Hepatocyte (in vitro differentiated cells): ENCODE results near the gene CCDC51. TPM values are rescaled to one million over a fixed set of nuclear protein-coding genes. Genes with fewer than 3 reads are reported as not detected.
A peak's percentile ranks its signal among the peaks of the same experiment; 100 is the strongest.
"Not testable (repeated sequence)": the region's sequence is repeated elsewhere in the genome, so short reads cannot be mapped to it uniquely, and the experiment has no call there.

Experiments
- DNase-seq: peaks from one replicate; pipeline ENCODE4 v3.0.0-alpha.2; 2016; ENCODE audit warnings: low spot score
- H2AFZ ChIP-seq: fragments of 200-600 bp; sonication (generic); 2 replicates; pipeline ENCODE4 v1.6.0; 2016; ENCODE audit warnings: antibody characterized with exemption, mild to moderate bottlenecking
- H3K27ac ChIP-seq: fragments of 200-600 bp; sonication (generic); 2 replicates; pipeline ENCODE4 v1.5.1; 2016; ENCODE audit warnings: mild to moderate bottlenecking
- H3K27me3 ChIP-seq: fragments of 200-600 bp; sonication (generic); 2 replicates; pipeline ENCODE4 v1.6.1; 2016
- H3K36me3 ChIP-seq: fragments of 200-600 bp; sonication (generic); replicated peaks from 2 replicates; pipeline ENCODE4 v1.5.1; 2016; ENCODE audit warnings: low read depth; ENCODE audit not compliant: insufficient read depth
- H3K4me1 ChIP-seq: fragments of 200-600 bp; sonication (generic); 2 replicates; pipeline ENCODE4 v1.5.1; 2016; ENCODE audit warnings: mild to moderate bottlenecking, moderate library complexity; ENCODE audit not compliant: insufficient read depth
- H3K4me2 ChIP-seq: fragments of 200-600 bp; sonication (generic); 2 replicates; pipeline ENCODE4 v1.6.0; 2016
- H3K4me3 ChIP-seq: fragments of 200-600 bp; sonication (generic); 2 replicates; pipeline ENCODE4 v1.5.1; 2016; ENCODE audit warnings: mild to moderate bottlenecking
- H3K79me2 ChIP-seq: fragments of 200-600 bp; sonication (generic); 2 replicates; pipeline ENCODE4 v1.6.0; 2017; ENCODE audit warnings: mild to moderate bottlenecking
- H3K9me2 ChIP-seq: fragments of 200-600 bp; sonication (generic); replicated peaks from 2 replicates; pipeline ENCODE4 v1.6.0; 2017; ENCODE audit warnings: mild to moderate bottlenecking; ENCODE audit not compliant: insufficient read depth
- H3K9me3 ChIP-seq: fragments of 200-600 bp; sonication (generic); 2 replicates; pipeline ENCODE4 v1.5.1; 2016; ENCODE audit warnings: low read depth, mild to moderate bottlenecking
- H4K20me1 ChIP-seq: fragments of 200-600 bp; sonication (generic); 2 replicates; pipeline ENCODE4 v1.6.0; 2016; ENCODE audit warnings: mild to moderate bottlenecking; ENCODE audit not compliant: insufficient read depth, poor library complexity, severe bottlenecking
- CTCF ChIP-seq: fragments of 200-600 bp; sonication (generic); IDR thresholded peaks from 2 replicates; pipeline ENCODE4 v1.5.1; 2016; ENCODE audit warnings: antibody characterized with exemption, mild to moderate bottlenecking; ENCODE audit not compliant: poor library complexity
- EZH2 ChIP-seq: fragments of 200-600 bp; sonication (generic); IDR thresholded peaks from 2 replicates; pipeline ENCODE4 v1.6.1; 2016; ENCODE audit warnings: antibody characterized with exemption, mild to moderate bottlenecking, borderline replicate concordance
- EZH2phosphoT487 ChIP-seq: fragments of 200-600 bp; sonication (generic); IDR thresholded peaks from one replicate; pipeline ENCODE4 v1.6.1; 2018; ENCODE audit warnings: antibody characterized with exemption, mild to moderate bottlenecking, low read depth, moderate library complexity; ENCODE audit not compliant: unreplicated experiment, severe bottlenecking
- WGBS: methylation state at CpG from one replicate; pipeline ENCODE4 v1.1.6; 2016; ENCODE audit warnings: low lambda C conversion rate; ENCODE audit errors: missing lambda C conversion rate; 5-methylcytosine and 5-hydroxymethylcytosine counted together
- polyA plus RNA-seq: library from polyadenylated mRNA; unstranded; fragments of >200 nt; fragmentation: Nextera tagmentation; extraction: Ambion mirVana; gene quantifications from 2 replicates; pipeline ENCODE4 v1.2.1, GENCODE V29; 2016
- total RNA-seq: library from RNA; depleted of rRNA; stranded (reverse); fragments of >200 nt; gene quantifications from 2 replicates; pipeline ENCODE4 v1.2.3, GENCODE V29; 2014

CCDC51 gene
- total and polyA plus RNA-seq, 2 experiments from 2014 or later, result 30.4 to 30.8 TPM

- Histone ChIP-seq H3K79me2 (peaks cover 24% of the 10 kb centered on the region), H3K4me2 (no peak overlapping the region), H3K4me1 (peaks cover 33% of the 10 kb centered on the region), H3K27me3 (no peaks in the 10 kb centered on the region), H3K9me2 (no peaks in the 10 kb centered on the region), H3K4me3 (no peak overlapping the region), H3K27ac (peak overlapping the region; percentile 65), H2AFZ (no peak overlapping the region), H3K9me3 (no peaks in the 10 kb centered on the region), H4K20me1 (no peaks in the 10 kb centered on the region), H3K36me3 (no peaks in the 10 kb centered on the region)
- no peak for TF ChIP-seq EZH2
- TF ChIP-seq CTCF, result no peak
- no peak for TF ChIP-seq EZH2phosphoT487
- no peak for DNase-seq
- 85% methylated on average over 11 of the region's 11 CpGs for WGBS
These were observed 35.3 kb upstream of the CCDC51 start for GRCh38 chr3:48475188-48475587.

- Histone ChIP-seq H3K27me3 (no peaks in the 10 kb centered on the region), H3K4me2 (no peak overlapping the region), H3K79me2 (peaks cover 30% of the 10 kb centered on the region), H3K4me3 (no peak overlapping the region), H3K4me1 (peaks cover 33% of the 10 kb centered on the region), H2AFZ (no peak overlapping the region), H3K27ac (peak overlapping the region; percentile 65), H3K36me3 (no peaks in the 10 kb centered on the region), H3K9me2 (no peaks in the 10 kb centered on the region), H4K20me1 (no peaks in the 10 kb centered on the region), H3K9me3 (no peaks in the 10 kb centered on the region)
- TF ChIP-seq EZH2phosphoT487 (no peak), CTCF (no peak), EZH2 (no peak)
- 45% methylated on average over 4 of the region's 4 CpGs for WGBS
- peak; percentile 39 for DNase-seq
These were observed 34.7 kb upstream of the CCDC51 start for GRCh38 chr3:48474619-48475018.

- not testable (repeated sequence) for H3K9me3 ChIP-seq, H3K36me3 ChIP-seq, H3K4me3 ChIP-seq, H4K20me1 ChIP-seq, H3K27me3 ChIP-seq, H3K9me2 ChIP-seq, H2AFZ ChIP-seq, H3K4me2 ChIP-seq, DNase-seq
- Histone ChIP-seq H3K79me2 (peaks cover 36% of the 10 kb centered on the region), H3K4me1 (peaks cover 33% of the 10 kb centered on the region), H3K27ac (peak overlapping the region; percentile 97)
- WGBS, result 87% methylated on average over 4 of the region's 4 CpGs
These were observed 34.1 kb upstream of the CCDC51 start for GRCh38 chr3:48474031-48474430.

- peaks cover 33% of the 10 kb centered on the region for H3K4me1 ChIP-seq
- H3K9me2 ChIP-seq, result no peaks in the 10 kb centered on the region
- H3K27me3 ChIP-seq, result no peaks in the 10 kb centered on the region
- peaks cover 39% of the 10 kb centered on the region for H3K79me2 ChIP-seq
- H3K9me3 ChIP-seq, result no peaks in the 10 kb centered on the region
- peak overlapping the region; percentile 94 for H3K4me2 ChIP-seq
- DNase-seq, result no peak
- no peak overlapping the region for H3K4me3 ChIP-seq
- no peaks in the 10 kb centered on the region for H4K20me1 ChIP-seq
- H3K36me3 ChIP-seq, result no peaks in the 10 kb centered on the region
- peak overlapping the region; percentile 97 for H3K27ac ChIP-seq
- H2AFZ ChIP-seq, result peak overlapping the region; percentile 12
- TF ChIP-seq EZH2 (no peak), EZH2phosphoT487 (no peak), CTCF (no peak)
- WGBS, result 75% methylated on average over 5 of the region's 5 CpGs
These were observed 33.7 kb upstream of the CCDC51 start for GRCh38 chr3:48473617-48473952.
